Measurements from ENCODE around the gene TSPAN18.

GRCh38 chr11:44879432-44879831 is 152.7 kb downstream of the TSPAN18 start:
- TF ChIP-seq ZNF274 (IDR thresholded peaks at IDR 0.05; ENCODE audit: low read depth, low read length) (no peak), YY1 (IDR thresholded peaks at IDR 0.05; ENCODE audit: insufficient read depth, insufficient read length) (no peak)
